Measurements from ENCODE around the gene NRG4. TPM values are rescaled to one million over a fixed set of nuclear protein-coding genes. Genes with fewer than 3 reads are reported as not detected.

The NRG4 gene, protein sequence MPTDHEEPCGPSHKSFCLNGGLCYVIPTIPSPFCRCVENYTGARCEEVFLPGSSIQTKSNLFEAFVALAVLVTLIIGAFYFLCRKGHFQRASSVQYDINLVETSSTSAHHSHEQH
- total RNA-seq (2014; rRNA removed; shearing (Covaris generic)) (0.21 TPM in 1 of 2 replicates, not detected in the other), polyA plus RNA-seq (2016; fragmentation: Nextera tagmentation; extraction: Ambion mirVana) (0.28 and 0.47 TPM in 2 replicates)
- long read RNA-seq = 0 reads

GRCh38 chr15:76011627-76012551, at the start of gene NRG4:
TSS of gene NRG4 (minus strand) at chr15:76012424. CDS start at chr15:76011230, 1,194 bp downstream.
- Histone ChIP-seq H4K20me1 (replicated peaks; ENCODE audit: insufficient read depth) (no peaks in the 10 kb centered on the region), H3K9me2 (ENCODE audit: insufficient read depth) (no peaks in the 10 kb centered on the region), H3K4me1 (ENCODE audit: insufficient read depth) (no peaks in the 10 kb centered on the region), H2AFZ (0 out of 2 replicates have a peak within 1 kb of the TSS, but pooled peaks have one; percentile 9), H3K27ac (ENCODE audit: low read depth) (no peak within 1 kb of the TSS), H3K4me3 (no peak within 1 kb of the TSS), H3K36me3 (ENCODE audit: insufficient read depth) (no peaks in the 10 kb centered on the region), H3K27me3 (ENCODE audit: insufficient read depth) (no peaks in the 10 kb centered on the region), H3F3A (replicated peaks; ENCODE audit: low read depth) (no peaks in the 10 kb centered on the region), H3K79me2 (replicated peaks; ENCODE audit: insufficient read depth) (no peaks in the 10 kb centered on the region), H3K4me2 (no peak within 1 kb of the TSS)
- Mint-ChIP-seq H3K27me3 (ENCODE audit: insufficient read depth, low read depth, poor library complexity) (peaks cover 2% of the 10 kb centered on the region), H3K36me3 (ENCODE audit: low read depth) (no peaks in the 10 kb centered on the region), H3K4me3 (no peak within 1 kb of the TSS), H3K27ac (peak within 1 kb of the TSS; percentile 61), H3K4me1 (peaks cover 6% of the 10 kb centered on the region; the same call in 2 of the 3 replicates), H3K9me3 (peaks cover 8% of the 10 kb centered on the region)
- DNase-seq (ENCODE audit: low spot score) (no peak), ATAC-seq (no peak)
- TF ChIP-seq EZH2phosphoT487 (IDR thresholded peaks at IDR 0.05; ENCODE audit: unreplicated experiment) = no peak
- TF ChIP-seq CREB1 (CRISPR knock-in tag; IDR thresholded peaks at IDR 0.05; ENCODE audit: low read depth) = no peak
- no peak for TF ChIP-seq EZH2 (IDR thresholded peaks at IDR 0.05; ENCODE audit: low read depth, unreplicated experiment)
- TF ChIP-seq POLR2AphosphoS5 (IDR thresholded peaks at IDR 0.05; ENCODE audit: low read depth) = no peak
- TF ChIP-seq, protein P1, sequence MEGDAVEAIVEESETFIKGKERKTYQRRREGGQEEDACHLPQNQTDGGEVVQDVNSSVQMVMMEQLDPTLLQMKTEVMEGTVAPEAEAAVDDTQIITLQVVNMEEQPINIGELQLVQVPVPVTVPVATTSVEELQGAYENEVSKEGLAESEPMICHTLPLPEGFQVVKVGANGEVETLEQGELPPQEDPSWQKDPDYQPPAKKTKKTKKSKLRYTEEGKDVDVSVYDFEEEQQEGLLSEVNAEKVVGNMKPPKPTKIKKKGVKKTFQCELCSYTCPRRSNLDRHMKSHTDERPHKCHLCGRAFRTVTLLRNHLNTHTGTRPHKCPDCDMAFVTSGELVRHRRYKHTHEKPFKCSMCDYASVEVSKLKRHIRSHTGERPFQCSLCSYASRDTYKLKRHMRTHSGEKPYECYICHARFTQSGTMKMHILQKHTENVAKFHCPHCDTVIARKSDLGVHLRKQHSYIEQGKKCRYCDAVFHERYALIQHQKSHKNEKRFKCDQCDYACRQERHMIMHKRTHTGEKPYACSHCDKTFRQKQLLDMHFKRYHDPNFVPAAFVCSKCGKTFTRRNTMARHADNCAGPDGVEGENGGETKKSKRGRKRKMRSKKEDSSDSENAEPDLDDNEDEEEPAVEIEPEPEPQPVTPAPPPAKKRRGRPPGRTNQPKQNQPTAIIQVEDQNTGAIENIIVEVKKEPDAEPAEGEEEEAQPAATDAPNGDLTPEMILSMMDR (conservative IDR thresholded peaks at IDR 0.05; ENCODE audit: low read depth in 2 of 2) = no peak
- TF ChIP-seq JUNB (IDR thresholded peaks at IDR 0.05; ENCODE audit: unreplicated experiment) = no peak
- TF ChIP-seq ZNF114 (CRISPR knock-in tag; IDR thresholded peaks at IDR 0.05) = no peak
- no peak for TF ChIP-seq ZNF331 (CRISPR knock-in tag; IDR thresholded peaks at IDR 0.05; ENCODE audit: low read depth)
- TF ChIP-seq, protein P2, sequence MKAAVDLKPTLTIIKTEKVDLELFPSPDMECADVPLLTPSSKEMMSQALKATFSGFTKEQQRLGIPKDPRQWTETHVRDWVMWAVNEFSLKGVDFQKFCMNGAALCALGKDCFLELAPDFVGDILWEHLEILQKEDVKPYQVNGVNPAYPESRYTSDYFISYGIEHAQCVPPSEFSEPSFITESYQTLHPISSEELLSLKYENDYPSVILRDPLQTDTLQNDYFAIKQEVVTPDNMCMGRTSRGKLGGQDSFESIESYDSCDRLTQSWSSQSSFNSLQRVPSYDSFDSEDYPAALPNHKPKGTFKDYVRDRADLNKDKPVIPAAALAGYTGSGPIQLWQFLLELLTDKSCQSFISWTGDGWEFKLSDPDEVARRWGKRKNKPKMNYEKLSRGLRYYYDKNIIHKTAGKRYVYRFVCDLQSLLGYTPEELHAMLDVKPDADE (IDR thresholded peaks at IDR 0.05) = no peak

- Histone ChIP-seq H3K4me1 (ENCODE audit: insufficient read depth) (peaks cover 48% of the 10 kb centered on the region), H3K27me3 (ENCODE audit: insufficient read depth) (peaks cover 25% of the 10 kb centered on the region), H3K4me2 (no peak overlapping the region), H3K79me2 (replicated peaks; ENCODE audit: insufficient read depth) (no peaks in the 10 kb centered on the region), H3K4me3 (no peak overlapping the region), H3K9me2 (ENCODE audit: insufficient read depth) (no peaks in the 10 kb centered on the region), H2AFZ (no peak overlapping the region), H3K27ac (ENCODE audit: low read depth) (no peak overlapping the region), H3K36me3 (ENCODE audit: insufficient read depth) (no peaks in the 10 kb centered on the region), H3F3A (replicated peaks; ENCODE audit: low read depth) (0 out of 2 replicates have a peak, but pooled peaks cover 2% of the 10 kb centered on the region), H4K20me1 (replicated peaks; ENCODE audit: insufficient read depth) (no peaks in the 10 kb centered on the region)
- Mint-ChIP-seq H3K36me3 (ENCODE audit: low read depth) (no peaks in the 10 kb centered on the region), H3K27me3 (ENCODE audit: insufficient read depth, low read depth, poor library complexity) (peaks cover 22% of the 10 kb centered on the region), H3K9me3 (no peaks in the 10 kb centered on the region), H3K4me3 (no peak overlapping the region), H3K4me1 (peaks cover 62% of the 10 kb centered on the region), H3K27ac (no peak overlapping the region)
- ATAC-seq (no peak), DNase-seq (ENCODE audit: low spot score) (no peak)
- no peak for TF ChIP-seq ZNF331 (CRISPR knock-in tag; IDR thresholded peaks at IDR 0.05; ENCODE audit: low read depth)
- TF ChIP-seq, protein P1 (conservative IDR thresholded peaks at IDR 0.05; ENCODE audit: low read depth in 2 of 2) = no peak
Measured at GRCh38 chr15:76061700-76062099, 49.5 kb upstream of the NRG4 start.

Measured in GM23338 (cell line).